ENCODE results near the gene SYT15.

DNA sequence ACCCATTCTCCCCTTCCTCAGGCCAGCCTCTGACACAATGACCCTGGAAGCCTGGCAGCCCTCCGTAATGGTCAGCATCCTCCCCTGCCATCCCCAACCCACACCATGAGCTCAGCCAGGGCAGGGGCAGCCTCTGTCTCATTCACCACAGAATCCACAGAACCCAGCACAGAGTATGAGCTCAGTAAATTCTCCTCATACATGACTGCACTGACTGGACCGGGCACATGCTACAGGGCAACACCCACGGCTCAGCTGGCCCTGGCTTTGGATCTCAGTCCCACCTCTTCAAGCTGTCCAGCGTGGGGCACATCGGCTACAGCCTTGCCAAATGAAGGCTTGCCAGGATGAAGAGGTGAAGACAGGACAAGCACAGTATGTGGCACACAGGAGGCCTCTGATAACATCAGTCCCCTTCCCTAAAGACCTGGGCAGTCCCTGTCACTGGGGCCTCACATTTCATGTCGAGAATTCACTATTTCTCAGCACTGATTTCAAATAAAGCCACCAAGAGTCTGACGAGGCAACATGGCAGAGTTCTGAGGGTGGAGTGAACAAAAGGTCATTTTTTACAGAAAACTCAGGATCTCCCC is 30.3 kb upstream of the SYT15 start:
- TF ChIP-seq, protein P1, sequence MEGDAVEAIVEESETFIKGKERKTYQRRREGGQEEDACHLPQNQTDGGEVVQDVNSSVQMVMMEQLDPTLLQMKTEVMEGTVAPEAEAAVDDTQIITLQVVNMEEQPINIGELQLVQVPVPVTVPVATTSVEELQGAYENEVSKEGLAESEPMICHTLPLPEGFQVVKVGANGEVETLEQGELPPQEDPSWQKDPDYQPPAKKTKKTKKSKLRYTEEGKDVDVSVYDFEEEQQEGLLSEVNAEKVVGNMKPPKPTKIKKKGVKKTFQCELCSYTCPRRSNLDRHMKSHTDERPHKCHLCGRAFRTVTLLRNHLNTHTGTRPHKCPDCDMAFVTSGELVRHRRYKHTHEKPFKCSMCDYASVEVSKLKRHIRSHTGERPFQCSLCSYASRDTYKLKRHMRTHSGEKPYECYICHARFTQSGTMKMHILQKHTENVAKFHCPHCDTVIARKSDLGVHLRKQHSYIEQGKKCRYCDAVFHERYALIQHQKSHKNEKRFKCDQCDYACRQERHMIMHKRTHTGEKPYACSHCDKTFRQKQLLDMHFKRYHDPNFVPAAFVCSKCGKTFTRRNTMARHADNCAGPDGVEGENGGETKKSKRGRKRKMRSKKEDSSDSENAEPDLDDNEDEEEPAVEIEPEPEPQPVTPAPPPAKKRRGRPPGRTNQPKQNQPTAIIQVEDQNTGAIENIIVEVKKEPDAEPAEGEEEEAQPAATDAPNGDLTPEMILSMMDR (IDR thresholded peaks at IDR 0.05): no peak
- TF ChIP-seq POLR2A (IDR thresholded peaks at IDR 0.05): no peak
